Lung (tissue), 12 donors: ENCODE data around the gene TRIOBP. TPM values are rescaled to one million over a fixed set of nuclear protein-coding genes. Genes with fewer than 3 reads are reported as not detected.

Source experiments
- ATAC-seq: fragments of 200-7000 bp; cut with Tn5 transposase; one replicate; pipeline ENCODE4 v1.9.1; 2020; ENCODE audit warnings: moderate number of reproducible peaks; ENCODE audit not compliant: insufficient read depth, low FRiP score
- DNase-seq, 3 donors: peaks; one replicate each; pipeline ENCODE4 v3.0.0-alpha.2; 2013 to 2017
- H3K27ac ChIP-seq, 2 donors: one replicate each; pipeline ENCODE4 v1.5.1; 2013; ENCODE audit warnings: mild to moderate bottlenecking in 2 of 2, moderate library complexity in 2 of 2, control low read depth in 1 of 2, inconsistent platforms in 1 of 2, low read depth in 1 of 2, low read length in 1 of 2
- H3K27me3 ChIP-seq, 3 donors: one replicate each; pipeline ENCODE4 v1.5.1; 2013; ENCODE audit warnings: low read length in 2 of 3; ENCODE audit not compliant: control insufficient read depth in 3 of 3, insufficient read depth in 3 of 3
- H3K36me3 ChIP-seq, 4 donors: one replicate each; pipeline ENCODE4 v1.5.1; 2013; ENCODE audit warnings: low read length in 4 of 4, mild to moderate bottlenecking in 1 of 4, moderate library complexity in 1 of 4; ENCODE audit not compliant: control insufficient read depth in 4 of 4, insufficient read depth in 4 of 4
- H3K4me1 ChIP-seq, 5 donors: one replicate each; pipeline ENCODE4 v1.5.1; 2013; ENCODE audit warnings: low read length in 5 of 5, mild to moderate bottlenecking in 2 of 5, moderate library complexity in 1 of 5; ENCODE audit not compliant: control insufficient read depth in 5 of 5, insufficient read depth in 5 of 5
- H3K4me3 ChIP-seq: one replicate; pipeline ENCODE4 v1.5.1; 2013; ENCODE audit warnings: mild to moderate bottlenecking, control low read depth, moderate library complexity
- H3K9ac ChIP-seq, 2 donors: one replicate each; pipeline ENCODE4 v1.5.1; 2013; ENCODE audit warnings: low read length in 2 of 2, control low read depth in 1 of 2; ENCODE audit not compliant: insufficient read depth in 1 of 2
- H3K9me3 ChIP-seq, 4 donors: one replicate each; pipeline ENCODE4 v1.5.1; 2013; ENCODE audit warnings: low read length in 3 of 4, mild to moderate bottlenecking in 1 of 4, moderate library complexity in 1 of 4; ENCODE audit not compliant: control insufficient read depth in 4 of 4, insufficient read depth in 3 of 4
- WGBS, 2 donors: extraction: QIAGEN DNeasy Blood & Tissue Kit; methylation state at CpG; one replicate each; pipeline ENCODE4 v1.1.7; 2013; 5-methylcytosine and 5-hydroxymethylcytosine counted together
- polyA plus RNA-seq, 2 donors: library from polyadenylated mRNA; stranded (reverse); fragments of 200-250 nt; gene quantifications; one replicate each; pipeline ENCODE4 v1.2.1, GENCODE V29; 2013
- total RNA-seq, 2 donors: library from RNA; depleted of rRNA in 1 of 2; stranded (reverse); fragments of >200 nt in 1 of 2; gene quantifications; one replicate each; pipeline ENCODE4 v1.2.1, GENCODE V29; 2014 to 2021
- TF ChIP-seq, protein P1 (sequence below): IDR thresholded peaks from 2 replicates; pipeline ENCODE4 v1.5.1; 2012; ENCODE audit warnings: mild to moderate bottlenecking; ENCODE audit errors: control extremely low read depth, extremely low read depth
- donor health status: control.
- donor health status: control.
- donor health status: Bipolar disorder and iron deficiency.
- donor health status: healthy.
- donor health status: DM: yes; HTN: yes; CAD: no.

Gene TRIOBP
- total and polyA plus RNA-seq, 4 donors, result 37.1 to 105 (median 85.0) TPM

DNA sequence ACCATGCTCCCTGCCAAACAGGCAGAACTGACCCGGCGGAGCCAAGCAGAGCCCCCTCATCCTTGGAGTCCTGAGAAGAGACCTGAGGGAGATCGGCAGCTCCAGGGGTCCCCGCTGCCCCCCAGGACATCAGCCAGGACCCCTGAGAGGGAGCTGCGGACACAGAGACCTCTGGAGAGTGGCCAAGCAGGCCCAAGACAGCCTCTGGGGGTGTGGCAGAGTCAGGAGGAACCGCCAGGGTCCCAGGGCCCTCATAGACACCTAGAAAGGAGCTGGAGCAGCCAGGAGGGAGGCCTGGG is 37.5 kb downstream of the TRIOBP start:
- H3K4me3 ChIP-seq, result no peak overlapping the region
- H3K9me3 ChIP-seq, result no peaks in the 10 kb centered on the region
- 86 to 98% methylated on average over 6 of the region's 6 CpGs for WGBS, 2 donors
- ATAC-seq, result no peak
- no peak overlapping the region for H3K9ac ChIP-seq
- no peaks in the 10 kb centered on the region for H3K27me3 ChIP-seq
- H3K4me1 ChIP-seq, result peaks cover 0 to 20% (median 2%) of the 10 kb centered on the region in 5 donors
- H3K27ac ChIP-seq, result peak overlapping the region in 1 of 2 donors; percentile 1
- TF ChIP-seq, protein P1, sequence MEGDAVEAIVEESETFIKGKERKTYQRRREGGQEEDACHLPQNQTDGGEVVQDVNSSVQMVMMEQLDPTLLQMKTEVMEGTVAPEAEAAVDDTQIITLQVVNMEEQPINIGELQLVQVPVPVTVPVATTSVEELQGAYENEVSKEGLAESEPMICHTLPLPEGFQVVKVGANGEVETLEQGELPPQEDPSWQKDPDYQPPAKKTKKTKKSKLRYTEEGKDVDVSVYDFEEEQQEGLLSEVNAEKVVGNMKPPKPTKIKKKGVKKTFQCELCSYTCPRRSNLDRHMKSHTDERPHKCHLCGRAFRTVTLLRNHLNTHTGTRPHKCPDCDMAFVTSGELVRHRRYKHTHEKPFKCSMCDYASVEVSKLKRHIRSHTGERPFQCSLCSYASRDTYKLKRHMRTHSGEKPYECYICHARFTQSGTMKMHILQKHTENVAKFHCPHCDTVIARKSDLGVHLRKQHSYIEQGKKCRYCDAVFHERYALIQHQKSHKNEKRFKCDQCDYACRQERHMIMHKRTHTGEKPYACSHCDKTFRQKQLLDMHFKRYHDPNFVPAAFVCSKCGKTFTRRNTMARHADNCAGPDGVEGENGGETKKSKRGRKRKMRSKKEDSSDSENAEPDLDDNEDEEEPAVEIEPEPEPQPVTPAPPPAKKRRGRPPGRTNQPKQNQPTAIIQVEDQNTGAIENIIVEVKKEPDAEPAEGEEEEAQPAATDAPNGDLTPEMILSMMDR, result no peak
- DNase-seq, result no peak
- no peaks in the 10 kb centered on the region for H3K36me3 ChIP-seq

DNA sequence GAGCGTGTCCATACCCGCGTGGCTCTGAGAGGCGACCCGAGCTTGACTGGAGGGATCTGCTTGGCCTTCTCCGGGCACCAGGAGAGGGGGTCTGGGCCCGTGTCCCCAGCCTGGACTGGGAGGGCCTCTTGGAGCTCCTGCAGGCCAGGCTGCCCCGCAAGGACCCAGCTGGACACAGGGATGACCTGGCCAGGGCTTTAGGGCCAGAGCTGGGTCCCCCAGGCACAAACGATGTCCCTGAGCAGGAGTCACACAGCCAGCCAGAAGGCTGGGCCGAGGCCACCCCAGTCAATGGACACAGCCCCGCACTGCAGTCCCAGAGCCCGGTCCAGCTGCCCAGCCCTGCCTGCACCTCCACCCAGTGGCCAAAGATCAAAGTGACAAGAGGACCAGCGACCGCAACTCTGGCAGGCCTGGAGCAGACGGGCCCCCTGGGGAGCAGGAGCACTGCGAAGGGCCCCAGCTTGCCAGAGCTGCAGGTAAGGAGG is 38.2 kb downstream of the TRIOBP start:
- DNase-seq (peak; percentile 39 to 50 (median 43)), ATAC-seq (no peak)
- no peaks in the 10 kb centered on the region for H3K36me3 ChIP-seq
- no peak overlapping the region for H3K9ac ChIP-seq
- 63 to 79% methylated on average over 13 to 16 of the region's 16 CpGs for WGBS, 2 donors
- TF ChIP-seq, protein P1, result peak; percentile 10
- H3K9me3 ChIP-seq, result no peaks in the 10 kb centered on the region
- H3K27ac ChIP-seq, result no peak overlapping the region
- no peaks in the 10 kb centered on the region for H3K27me3 ChIP-seq
- H3K4me3 ChIP-seq, result no peak overlapping the region
- H3K4me1 ChIP-seq, result peaks cover 0 to 27% (median 2%) of the 10 kb centered on the region in 5 donors

DNA sequence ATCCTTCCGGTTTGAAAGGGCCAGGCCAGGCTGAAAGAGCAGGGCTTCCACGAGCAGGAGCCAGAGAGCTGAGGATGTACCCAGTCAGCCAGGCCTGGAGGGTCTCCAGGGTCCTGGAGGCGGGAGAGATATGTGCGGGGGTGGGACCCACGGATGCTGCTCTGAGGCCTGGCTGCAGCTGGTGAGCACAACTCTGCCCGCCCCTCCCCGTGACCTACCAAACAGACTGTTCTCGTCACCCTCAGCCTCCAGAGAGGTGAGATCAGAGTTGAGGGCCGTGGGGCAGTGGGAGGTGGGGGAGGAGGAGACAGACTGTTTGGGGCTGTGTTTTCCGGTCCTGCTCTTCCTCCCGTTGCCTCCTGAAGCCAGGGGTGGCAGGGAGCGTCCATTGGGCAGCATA is 42.2 kb downstream of the TRIOBP start:
- peak overlapping the region; percentile 29 to 41 for H3K27ac ChIP-seq
- peak; percentile 50 for ATAC-seq
- H3K36me3 ChIP-seq, result no peaks in the 10 kb centered on the region
- no peaks in the 10 kb centered on the region for H3K27me3 ChIP-seq
- no peak overlapping the region for H3K4me3 ChIP-seq
- WGBS, 2 donors, result 60 to 68% methylated on average over 11 to 12 of the region's 12 CpGs
- peak; percentile 90 to 94 (median 93) for DNase-seq
- peaks cover 0 to 46% (median 13%) of the 10 kb centered on the region in 5 donors for H3K4me1 ChIP-seq
- TF ChIP-seq, protein P1, result no peak
- H3K9ac ChIP-seq, result no peak overlapping the region
- H3K9me3 ChIP-seq, result no peaks in the 10 kb centered on the region

DNA sequence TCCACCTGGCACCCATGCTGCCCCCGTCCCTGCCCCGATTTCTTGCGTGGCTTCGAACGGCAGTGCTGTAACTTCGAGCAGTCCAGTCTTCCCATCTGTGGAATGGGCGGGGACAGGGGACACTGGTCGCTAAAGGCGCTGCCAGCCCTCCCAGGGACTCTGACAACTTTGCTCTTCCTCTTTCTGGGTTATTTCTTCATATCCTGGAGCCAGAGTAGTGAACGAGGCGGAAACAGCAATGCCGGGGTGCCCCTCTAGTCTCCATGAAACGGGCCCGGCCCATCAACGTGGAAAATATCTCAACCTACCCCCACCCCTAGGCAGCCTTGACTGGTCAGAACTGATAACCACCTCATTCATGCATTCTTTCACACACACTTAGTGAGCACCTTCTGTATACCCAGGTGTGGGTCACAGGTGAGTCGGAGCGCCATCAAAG is 42.8 kb downstream of the TRIOBP start:
- no peak for ATAC-seq
- DNase-seq, result peak in 1 of 3 donors; percentile 30
- H3K27me3 ChIP-seq, result no peaks in the 10 kb centered on the region
- H3K4me3 ChIP-seq, result no peak overlapping the region
- TF ChIP-seq, protein P1, result no peak
- no peaks in the 10 kb centered on the region for H3K36me3 ChIP-seq
- H3K27ac ChIP-seq, result peak overlapping the region; percentile 29 to 41
- 39 to 74% methylated on average over 17 of the region's 17 CpGs for WGBS, 2 donors
- H3K9me3 ChIP-seq, result no peaks in the 10 kb centered on the region
- peaks cover 0 to 43% (median 13%) of the 10 kb centered on the region in 5 donors for H3K4me1 ChIP-seq
- H3K9ac ChIP-seq, result no peak overlapping the region
